T-cell (primary cell): ENCODE measurements around the gene MBTD1. TPM values are rescaled to one million over a fixed set of nuclear protein-coding genes. Genes with fewer than 3 reads are reported as not detected.

ENCODE experiments used
- ATAC-seq, 4 experiments: fragments of 200-7000 bp in 3 of 4; fragments of 150-1000 bp in 1 of 4; cut with Tn5 transposase; replicated peaks in 1 of 4; 1 replicate in 3 of 4; 2 replicates in 1 of 4; pipeline ENCODE4 v1.10.0; 2021; ENCODE audit warnings: moderate library complexity in 3 of 4, mild to moderate bottlenecking in 2 of 4, moderate number of reproducible peaks in 1 of 4
- CTCF ChIA-PET, 2 donors: fragments of 300-600 bp; sonication (Branson Sonifier 250); formaldehyde crosslinking; loops; one replicate each; lab custom pipeline; 2022; ENCODE audit warnings: antibody characterized with exemption in 2 of 2; lab: Charles Lee
- POLR2A ChIA-PET, 2 donors: fragments of 300-600 bp; sonication (Branson Sonifier 250); formaldehyde crosslinking; loops; one replicate each; lab custom pipeline; 2022; ENCODE audit warnings: antibody characterized with exemption in 2 of 2; lab: Charles Lee
- DNase-seq, 35 experiments: peaks; one replicate each; pipeline versions ENCODE4 v3.0.0 to v3.0.0-alpha.2; 2013 to 2023
- H3K27ac ChIP-seq: one replicate; pipeline ENCODE4 v1.5.1; 2013; ENCODE audit warnings: low read length
- H3K27me3 ChIP-seq, 2 experiments: replicated peaks in 1 of 2; 1 replicate in 1 of 2; 2 replicates in 1 of 2; pipeline versions ENCODE4 v1.6.1 to v1.7.0; 2013; ENCODE audit warnings: low read length in 1 of 2, mixed read lengths in 1 of 2; ENCODE audit not compliant: control insufficient read depth in 2 of 2, insufficient read depth in 2 of 2; ENCODE audit errors: extremely low read depth in 1 of 2
- H3K36me3 ChIP-seq, 2 donors: 1 replicate in 1 of 2; 2 replicates in 1 of 2; pipeline versions ENCODE4 v1.6.1 to v1.7.0; 2013; ENCODE audit warnings: low read length in 1 of 2; ENCODE audit not compliant: control insufficient read depth in 2 of 2, insufficient read depth in 1 of 2; ENCODE audit errors: extremely low read depth in 1 of 2
- H3K4me1 ChIP-seq, 2 experiments: 1 replicate in 1 of 2; 2 replicates in 1 of 2; pipeline versions ENCODE4 v1.6.1 to v1.7.0; 2013; ENCODE audit warnings: low read length in 2 of 2, mixed read lengths in 1 of 2; ENCODE audit not compliant: insufficient read depth in 2 of 2, control insufficient read depth in 1 of 2; ENCODE audit errors: extremely low read depth in 1 of 2
- H3K4me3 ChIP-seq, 2 donors: 1 replicate in 1 of 2; 2 replicates in 1 of 2; pipeline versions ENCODE4 v1.5.1 to v1.7.0; 2013; ENCODE audit warnings: mild to moderate bottlenecking in 2 of 2, low read length in 1 of 2, moderate library complexity in 1 of 2; ENCODE audit not compliant: control insufficient read depth in 1 of 2; ENCODE audit errors: extremely low read depth in 1 of 2
- H3K9me3 ChIP-seq: 2 replicates; pipeline ENCODE4 v1.7.0; 2013
- H3K27ac Mint-ChIP-seq, 2 donors: one replicate each; pipeline ENCODE4 v1.8.0; 2020 to 2021; ENCODE audit warnings: mild to moderate bottlenecking in 2 of 2, mixed read lengths in 2 of 2
- H3K27me3 Mint-ChIP-seq, 2 donors: one replicate each; pipeline ENCODE4 v1.8.0; 2021 to 2022; ENCODE audit warnings: mixed read lengths in 2 of 2
- H3K36me3 Mint-ChIP-seq: one replicate; pipeline ENCODE4 v1.8.0; 2021; ENCODE audit warnings: mixed read lengths
- H3K4me1 Mint-ChIP-seq, 3 donors: one replicate each; pipeline ENCODE4 v1.8.0; 2020 to 2022; ENCODE audit warnings: mixed read lengths in 3 of 3, mild to moderate bottlenecking in 1 of 3
- H3K4me3 Mint-ChIP-seq, 3 donors: one replicate each; pipeline ENCODE4 v1.8.0; 2020 to 2022; ENCODE audit warnings: mild to moderate bottlenecking in 3 of 3, mixed read lengths in 3 of 3, moderate library complexity in 3 of 3
- H3K9me3 Mint-ChIP-seq, 3 donors: one replicate each; pipeline ENCODE4 v1.8.0; 2020 to 2022; ENCODE audit warnings: mixed read lengths in 3 of 3
- WGBS: methylation state at CpG from one replicate; pipeline ENCODE4 v1.1.5; 2013; ENCODE audit warnings: missing lambda C conversion rate; ENCODE audit not compliant: insufficient coverage; 5-methylcytosine and 5-hydroxymethylcytosine counted together
- total RNA-seq, 35 experiments: library from RNA in 6 of 35; stranded (reverse) in 6 of 35; fragments of 120-200 nt in 1 of 35; gene quantifications; one replicate each; pipeline versions ENCODE4 v1.2.1 to v1.2.4 and lab custom pipeline; 2013 to 2026

The MBTD1 gene
- total RNA-seq, 5 donors from 2014 or later (not counting 1 experiment from before 2014, with no cell fraction given) = 23.2 to 27.3 (median 24.7) TPM

- Mint-ChIP-seq H3K27me3 (no peaks in the 10 kb centered on the region), H3K36me3 (peaks cover 34% of the 10 kb centered on the region), H3K4me3 (no peak overlapping the region), H3K4me1 (peaks cover 0 to 11% (median 0%) of the 10 kb centered on the region in 3 donors), H3K27ac (no peak overlapping the region), H3K9me3 (no peaks in the 10 kb centered on the region)
- peaks cover 8 to 55% of the 10 kb centered on the region in 2 donors for H3K36me3 ChIP-seq
- ChIA-PET CTCF (no interaction called here), POLR2A (no interaction called here)
- ATAC-seq = no peak
- DNase-seq = no peak
- no peaks in the 10 kb centered on the region for H3K27me3 ChIP-seq
- no peaks in the 10 kb centered on the region for H3K4me1 ChIP-seq
- 86% methylated on average over 1 of the region's 1 CpG for WGBS
- no peaks in the 10 kb centered on the region for H3K9me3 ChIP-seq
- H3K27ac ChIP-seq = no peak overlapping the region
- no peak overlapping the region for H3K4me3 ChIP-seq
These were observed 44.9 kb downstream of the MBTD1 start for GRCh38 chr17:51214920-51215319.

DNA sequence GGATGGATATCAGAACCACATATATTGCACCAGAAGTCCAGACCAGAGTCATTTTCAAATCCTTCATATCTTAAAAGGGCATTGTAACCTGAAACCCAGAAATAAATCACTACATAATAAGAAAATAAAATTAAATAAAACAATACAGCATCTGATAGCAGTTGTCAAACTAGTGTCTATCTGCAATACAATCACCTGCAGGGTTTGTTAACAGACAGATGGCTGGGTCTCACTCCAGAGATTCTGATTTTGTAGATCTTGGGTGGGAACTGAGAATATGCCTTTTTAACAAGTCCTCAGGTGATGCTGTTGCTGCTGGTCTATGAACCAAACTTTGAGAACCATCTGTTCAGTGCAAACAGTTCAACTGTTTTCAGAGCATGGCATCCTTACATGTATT, 56.0 kb downstream of the MBTD1 start:
- Mint-ChIP-seq H3K27ac (no peak overlapping the region), H3K4me1 (peaks cover 0 to 18% (median 9%) of the 10 kb centered on the region in 3 donors), H3K9me3 (no peaks in the 10 kb centered on the region), H3K36me3 (peaks cover 31% of the 10 kb centered on the region), H3K27me3 (no peaks in the 10 kb centered on the region), H3K4me3 (no peak overlapping the region)
- Histone ChIP-seq H3K27me3 (no peaks in the 10 kb centered on the region), H3K4me1 (peaks cover 4 to 11% of the 10 kb centered on the region in 2 experiments), H3K27ac (no peak overlapping the region), H3K9me3 (no peaks in the 10 kb centered on the region), H3K4me3 (no peak overlapping the region), H3K36me3 (peaks cover 9 to 76% of the 10 kb centered on the region in 2 donors)
- DNase-seq = no peak
- CTCF ChIA-PET = no interaction called here
- POLR2A ChIA-PET = no interaction called here
- ATAC-seq = no peak

DNA sequence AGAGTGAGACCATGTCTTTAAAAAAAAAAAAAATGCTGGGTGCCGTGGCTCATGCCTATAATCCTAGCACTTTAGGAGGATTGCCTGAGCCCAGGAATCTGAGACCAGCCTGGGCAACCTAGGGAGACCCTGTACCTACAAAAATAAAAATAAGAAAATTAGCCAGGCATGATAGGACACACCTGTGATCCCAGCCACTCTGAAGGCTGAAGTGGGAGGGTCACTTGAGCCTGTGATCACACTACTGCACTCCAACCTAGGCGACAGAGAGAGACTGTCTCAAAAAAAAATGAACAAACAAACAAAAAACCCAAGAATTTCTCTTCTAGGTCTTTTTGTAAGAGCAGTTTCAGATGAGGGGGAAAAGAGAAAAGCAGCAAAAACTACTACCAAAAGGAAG, 59.0 kb downstream of the MBTD1 start:
- peaks cover 9 to 69% of the 10 kb centered on the region in 2 donors for H3K36me3 ChIP-seq
- ATAC-seq (no peak), DNase-seq (no peak)
- Mint-ChIP-seq H3K4me3 (no peak overlapping the region), H3K9me3 (no peaks in the 10 kb centered on the region), H3K27me3 (no peaks in the 10 kb centered on the region), H3K36me3 (peaks cover 32% of the 10 kb centered on the region), H3K27ac (peak overlapping the region; percentile 68 to 86), H3K4me1 (peaks cover 0 to 18% (median 9%) of the 10 kb centered on the region in 3 donors)
- H3K27ac ChIP-seq = no peak overlapping the region
- POLR2A ChIA-PET = no interaction called here
- no CpG with 5 or more reads among the region's 2 CpGs for WGBS
- no peaks in the 10 kb centered on the region for H3K9me3 ChIP-seq
- no peaks in the 10 kb centered on the region for H3K27me3 ChIP-seq
- CTCF ChIA-PET = interaction anchor here (0.5 to 0.7 kb wide), 2 partner anchors 30 to 65 kb away, joined by 3 read pairs; no protein-coding TSS in a partner anchor
- H3K4me3 ChIP-seq = no peak overlapping the region
- H3K4me1 ChIP-seq = peaks cover 4 to 11% of the 10 kb centered on the region in 2 experiments

DNA sequence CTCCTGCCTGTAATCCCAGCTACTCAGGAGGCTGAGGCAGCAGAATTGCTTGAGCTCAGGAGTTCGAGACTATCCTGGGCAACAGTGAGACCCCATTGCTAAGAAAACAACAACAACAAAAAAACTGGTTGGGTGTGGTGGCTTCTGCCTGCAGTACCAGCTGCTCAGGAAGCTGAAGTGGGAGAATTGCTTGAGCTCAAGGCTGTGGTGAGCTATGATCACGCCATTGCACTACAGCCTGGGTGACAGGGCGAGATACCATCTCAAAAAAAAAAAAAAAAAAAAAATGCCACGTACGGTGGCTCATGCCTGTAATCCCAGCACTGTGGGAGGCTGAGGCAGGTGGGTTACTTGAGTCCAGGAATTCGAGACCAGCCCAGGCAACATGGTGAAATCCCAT, 59.6 kb downstream of the MBTD1 start:
- Mint-ChIP-seq H3K27me3 (no peaks in the 10 kb centered on the region), H3K4me3 (no peak overlapping the region), H3K4me1 (peaks cover 0 to 18% (median 9%) of the 10 kb centered on the region in 3 donors), H3K27ac (peak overlapping the region in 1 of 2 donors; percentile 86), H3K9me3 (no peaks in the 10 kb centered on the region), H3K36me3 (peaks cover 29% of the 10 kb centered on the region)
- Histone ChIP-seq H3K36me3 (peaks cover 9 to 69% of the 10 kb centered on the region in 2 donors), H3K4me3 (no peak overlapping the region), H3K4me1 (peaks cover 4 to 11% of the 10 kb centered on the region in 2 experiments), H3K27me3 (no peaks in the 10 kb centered on the region), H3K27ac (no peak overlapping the region), H3K9me3 (no peaks in the 10 kb centered on the region)
- ChIA-PET POLR2A (interaction anchor here in 1 of 2 donors (0.6 kb wide), 1 partner anchor 196 kb away, joined by 4 read pairs; no protein-coding TSS in a partner anchor), CTCF (interaction anchor here in 1 of 2 donors (0.7 kb wide), 1 partner anchor 30 kb away, joined by 3 read pairs; no protein-coding TSS in a partner anchor)
- DNase-seq = peak in 3 of 35 experiments; percentile 3 to 35 (median 11)
- peak; percentile 48 to 87 (median 76) for ATAC-seq
- WGBS = no CpG with 5 or more reads among the region's 6 CpGs

- DNase-seq = no peak
- H3K4me1 ChIP-seq = peaks cover 4 to 11% of the 10 kb centered on the region in 2 experiments
- H3K27ac ChIP-seq = no peak overlapping the region
- Mint-ChIP-seq H3K4me1 (peaks cover 0 to 18% (median 9%) of the 10 kb centered on the region in 3 donors), H3K9me3 (no peaks in the 10 kb centered on the region), H3K36me3 (peaks cover 28% of the 10 kb centered on the region), H3K27ac (peak overlapping the region in 1 of 2 donors; percentile 28), H3K4me3 (no peak overlapping the region), H3K27me3 (no peaks in the 10 kb centered on the region)
- H3K9me3 ChIP-seq = no peaks in the 10 kb centered on the region
- no peaks in the 10 kb centered on the region for H3K27me3 ChIP-seq
- no peak for ATAC-seq
- WGBS = 98% methylated on average over 4 of the region's 4 CpGs
- peaks cover 0 to 75% of the 10 kb centered on the region in 2 donors for H3K36me3 ChIP-seq
- H3K4me3 ChIP-seq = no peak overlapping the region
- ChIA-PET POLR2A (interaction anchor here (0.7 kb wide), 2 partner anchors 76 to 83 kb away, joined by 3 read pairs; no protein-coding TSS in a partner anchor), CTCF (no interaction called here)
These were observed 62.1 kb downstream of the MBTD1 start for GRCh38 chr17:51197754-51198153.

GRCh38 chr17:51191895-51192294, 68.0 kb downstream of the MBTD1 start:
- H3K4me1 Mint-ChIP-seq = no peaks in the 10 kb centered on the region
- Histone ChIP-seq H3K4me1 (no peaks in the 10 kb centered on the region), H3K36me3 (peaks cover 0 to 53% of the 10 kb centered on the region in 2 donors), H3K4me3 (no peak overlapping the region), H3K27me3 (no peaks in the 10 kb centered on the region), H3K9me3 (no peaks in the 10 kb centered on the region), H3K27ac (no peak overlapping the region)
- no peak for ATAC-seq
- no peak overlapping the region for H3K27ac Mint-ChIP-seq
- WGBS = 80% methylated on average over 1 of the region's 2 CpGs
- POLR2A ChIA-PET = no interaction called here
- H3K27me3 Mint-ChIP-seq = no peaks in the 10 kb centered on the region
- CTCF ChIA-PET = no interaction called here
- H3K9me3 Mint-ChIP-seq = no peaks in the 10 kb centered on the region
- H3K4me3 Mint-ChIP-seq = no peak overlapping the region
- H3K36me3 Mint-ChIP-seq = peaks cover 26% of the 10 kb centered on the region
- no peak for DNase-seq
